Fibroblast of gingiva (primary cell): Measurements from ENCODE around the gene BMI1.
"Not testable (repeated sequence)": the region's sequence is repeated elsewhere in the genome, so short reads cannot be mapped to it uniquely, and the experiment has no call there.

Experiments
- DNase-seq: peaks from one replicate; pipeline ENCODE4 v3.0.0-alpha.2; 2011; ENCODE audit warnings: low read depth

The BMI1 gene

GRCh38 chr10:22320591-22321155 is at the start of gene BMI1:
Gene BMI1, plus strand, starts transcription at chr10:22321099. Its CDS starts 5,351 bp downstream, at chr10:22326450.
- DNase-seq: peak; percentile 83

GRCh38 chr10:22271786-22272185 is 49.1 kb upstream of the BMI1 start:
- DNase-seq: no peak

GRCh38 chr10:22278441-22278782 is 42.5 kb upstream of the BMI1 start:
- no peak for DNase-seq

GRCh38 chr10:22280078-22280477 is 40.8 kb upstream of the BMI1 start:
- no peak for DNase-seq

GRCh38 chr10:22285130-22285529 is 35.8 kb upstream of the BMI1 start:
- DNase-seq: no peak

GRCh38 chr10:22293747-22294404 is 27.0 kb upstream of the BMI1 start:
- no peak for DNase-seq

- no peak for DNase-seq
These were observed 26.2 kb upstream of the BMI1 start for GRCh38 chr10:22294694-22295093.

- no peak for DNase-seq
These were observed 19.7 kb upstream of the BMI1 start for GRCh38 chr10:22301193-22301592.

GRCh38 chr10:22303461-22303860 is 17.4 kb upstream of the BMI1 start:
- no peak for DNase-seq

- DNase-seq: no peak
These were observed 15.2 kb upstream of the BMI1 start for GRCh38 chr10:22305721-22306120.

- no peak for DNase-seq
These were observed 12.5 kb upstream of the BMI1 start for GRCh38 chr10:22308390-22308789.

- DNase-seq: no peak
These were observed 11.5 kb upstream of the BMI1 start for GRCh38 chr10:22309180-22310000.

GRCh38 chr10:22310012-22310411 is 10.9 kb upstream of the BMI1 start:
- DNase-seq: not testable (repeated sequence)

GRCh38 chr10:22310928-22311327 is 10.0 kb upstream of the BMI1 start:
- DNase-seq: no peak

GRCh38 chr10:22314852-22315251 is 6.0 kb upstream of the BMI1 start:
- peak; percentile 15 for DNase-seq

- no peak for DNase-seq
These were observed 5.2 kb upstream of the BMI1 start for GRCh38 chr10:22315455-22316285.

- peak; percentile 88 for DNase-seq
These were observed 4.4 kb upstream of the BMI1 start, which contains the start of gene COMMD3 for GRCh38 chr10:22316286-22317075. Gene COMMD3, plus strand, starts transcription at chr10:22316388. Its CDS starts 30 bp downstream, at chr10:22316418.

- no peak for DNase-seq
These were observed 3.9 kb upstream of the BMI1 start for GRCh38 chr10:22317076-22317370.

- DNase-seq: no peak
These were observed 2.9 kb upstream of the BMI1 start for GRCh38 chr10:22317771-22318565.

GRCh38 chr10:22318772-22319171 is 2.1 kb upstream of the BMI1 start:
- no peak for DNase-seq

GRCh38 chr10:22319547-22319979 is 1.3 kb upstream of the BMI1 start:
- DNase-seq: no peak
